Measurements from ENCODE around the gene TRAK1. TPM values are rescaled to one million over a fixed set of nuclear protein-coding genes. Genes with fewer than 3 reads are reported as not detected.

Gene TRAK1
- total RNA-seq, 1 donor from 2014 or later = 50.7 TPM

- no peak for DNase-seq (ENCODE audit: low spot score in 2 of 2, unreplicated experiment in 2 of 2)
- TF ChIP-seq CTCF (IDR thresholded peaks at IDR 0.05; ENCODE audit: unreplicated experiment) = no peak
- Mint-ChIP-seq H3K27me3 (ENCODE audit: low read depth) (no peaks in the 10 kb centered on the region), H3K4me3 (no peak overlapping the region), H3K27ac (no peak overlapping the region), H3K36me3 (peaks cover 40% of the 10 kb centered on the region), H3K4me1 (peaks cover 31% of the 10 kb centered on the region), H3K9me3 (peaks cover 3% of the 10 kb centered on the region)
Observed at GRCh38 chr3:42088803-42089530, 2.2 kb upstream of the TRAK1 start.

- Mint-ChIP-seq H3K4me3 (no peak overlapping the region), H3K4me1 (peaks cover 29% of the 10 kb centered on the region), H3K9me3 (peaks cover 3% of the 10 kb centered on the region), H3K27me3 (ENCODE audit: low read depth) (no peaks in the 10 kb centered on the region), H3K36me3 (peaks cover 40% of the 10 kb centered on the region), H3K27ac (peak overlapping the region; percentile 42)
- TF ChIP-seq CTCF (IDR thresholded peaks at IDR 0.05; ENCODE audit: unreplicated experiment) = no peak
- DNase-seq (ENCODE audit: low spot score in 2 of 2, unreplicated experiment in 2 of 2) = no peak
Observed at GRCh38 chr3:42092006-42092405, 849 bp downstream of the TRAK1 start.

GRCh38 chr3:42094128-42094527, 3.0 kb downstream of the TRAK1 start:
- peak overlapping the region; percentile 83 for H3K27ac Mint-ChIP-seq
- H3K4me1 Mint-ChIP-seq = peaks cover 49% of the 10 kb centered on the region
- peaks cover 3% of the 10 kb centered on the region for H3K9me3 Mint-ChIP-seq
- no peak for TF ChIP-seq CTCF (IDR thresholded peaks at IDR 0.05; ENCODE audit: unreplicated experiment)
- H3K27me3 Mint-ChIP-seq (ENCODE audit: low read depth) = no peaks in the 10 kb centered on the region
- no peak for DNase-seq (ENCODE audit: low spot score in 2 of 2, unreplicated experiment in 2 of 2)
- no peak overlapping the region for H3K4me3 Mint-ChIP-seq
- peaks cover 32% of the 10 kb centered on the region for H3K36me3 Mint-ChIP-seq

GRCh38 chr3:42094691-42095391, 3.7 kb downstream of the TRAK1 start:
- no peak for TF ChIP-seq CTCF (IDR thresholded peaks at IDR 0.05; ENCODE audit: unreplicated experiment)
- Mint-ChIP-seq H3K4me1 (peaks cover 56% of the 10 kb centered on the region), H3K4me3 (no peak overlapping the region), H3K36me3 (peaks cover 25% of the 10 kb centered on the region), H3K27me3 (ENCODE audit: low read depth) (no peaks in the 10 kb centered on the region), H3K27ac (no peak overlapping the region), H3K9me3 (peaks cover 3% of the 10 kb centered on the region)
- no peak for DNase-seq (ENCODE audit: low spot score in 2 of 2, unreplicated experiment in 2 of 2)

- peaks cover 3% of the 10 kb centered on the region for H3K9me3 Mint-ChIP-seq
- peaks cover 56% of the 10 kb centered on the region for H3K4me1 Mint-ChIP-seq
- H3K27ac Mint-ChIP-seq = no peak overlapping the region
- H3K36me3 Mint-ChIP-seq = peaks cover 19% of the 10 kb centered on the region
- no peak for TF ChIP-seq CTCF (IDR thresholded peaks at IDR 0.05; ENCODE audit: unreplicated experiment)
- no peak for DNase-seq (ENCODE audit: low spot score in 2 of 2, unreplicated experiment in 2 of 2)
- H3K27me3 Mint-ChIP-seq (ENCODE audit: low read depth) = no peaks in the 10 kb centered on the region
- H3K4me3 Mint-ChIP-seq = no peak overlapping the region
Observed at GRCh38 chr3:42095540-42095939, 4.4 kb downstream of the TRAK1 start.

Data from mesothelial cell of epicardium (in vitro differentiated cells).